Pons (tissue), 1 donor: ENCODE data around the gene DYNC1I2.

Experiments
- DNase-seq: peaks from one replicate; pipeline ENCODE4 v3.0.0-alpha.2; 2016; ENCODE audit warnings: low spot score

DYNC1I2 gene

DNA sequence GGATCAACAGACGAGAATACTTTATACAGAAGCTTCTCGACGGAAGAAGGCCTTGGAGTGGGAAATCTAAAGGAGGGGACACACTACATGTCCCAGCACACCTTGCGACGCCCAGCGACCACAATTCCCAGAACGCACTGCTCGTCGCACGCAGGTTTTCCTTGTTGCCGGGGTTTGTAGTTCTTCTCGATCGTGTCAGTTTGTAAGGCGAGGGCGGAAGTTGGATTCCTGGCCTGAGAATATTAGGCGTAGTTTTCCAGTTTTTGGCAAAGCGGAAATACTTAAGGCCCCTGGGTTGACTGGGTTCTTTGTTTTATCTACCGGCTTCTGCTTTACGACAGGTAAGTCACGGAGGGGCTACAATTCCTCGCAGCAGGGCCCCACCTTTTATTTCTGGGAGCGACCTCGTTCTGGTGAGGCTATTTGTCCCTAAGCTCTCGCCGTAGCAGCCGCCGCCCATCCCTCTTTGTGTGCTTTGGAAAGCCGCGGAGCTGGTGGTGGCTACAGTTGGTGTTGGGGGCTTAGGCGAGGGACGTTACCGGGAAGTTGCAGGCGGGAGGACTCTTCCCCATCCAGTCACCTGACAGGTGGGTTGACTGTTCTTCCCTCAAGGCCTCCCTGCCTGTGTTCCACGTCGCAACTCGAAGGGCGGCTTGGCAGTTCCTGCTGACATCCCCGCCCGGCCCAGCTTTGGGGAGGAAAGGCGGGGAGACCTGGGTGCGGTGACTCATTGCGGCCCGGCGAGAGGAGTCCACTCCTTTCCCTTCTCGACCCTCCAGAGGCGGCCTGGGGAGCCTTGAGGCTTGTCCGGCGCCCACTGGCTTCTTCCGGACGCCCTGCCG lies at the start of gene DYNC1I2:
DYNC1I2 (plus strand) TSS at position 183 of the 842 bp plus-strand sequence. CDS start 2,687 bp downstream, outside the sequence.
- peak; percentile 98 for DNase-seq

DNA sequence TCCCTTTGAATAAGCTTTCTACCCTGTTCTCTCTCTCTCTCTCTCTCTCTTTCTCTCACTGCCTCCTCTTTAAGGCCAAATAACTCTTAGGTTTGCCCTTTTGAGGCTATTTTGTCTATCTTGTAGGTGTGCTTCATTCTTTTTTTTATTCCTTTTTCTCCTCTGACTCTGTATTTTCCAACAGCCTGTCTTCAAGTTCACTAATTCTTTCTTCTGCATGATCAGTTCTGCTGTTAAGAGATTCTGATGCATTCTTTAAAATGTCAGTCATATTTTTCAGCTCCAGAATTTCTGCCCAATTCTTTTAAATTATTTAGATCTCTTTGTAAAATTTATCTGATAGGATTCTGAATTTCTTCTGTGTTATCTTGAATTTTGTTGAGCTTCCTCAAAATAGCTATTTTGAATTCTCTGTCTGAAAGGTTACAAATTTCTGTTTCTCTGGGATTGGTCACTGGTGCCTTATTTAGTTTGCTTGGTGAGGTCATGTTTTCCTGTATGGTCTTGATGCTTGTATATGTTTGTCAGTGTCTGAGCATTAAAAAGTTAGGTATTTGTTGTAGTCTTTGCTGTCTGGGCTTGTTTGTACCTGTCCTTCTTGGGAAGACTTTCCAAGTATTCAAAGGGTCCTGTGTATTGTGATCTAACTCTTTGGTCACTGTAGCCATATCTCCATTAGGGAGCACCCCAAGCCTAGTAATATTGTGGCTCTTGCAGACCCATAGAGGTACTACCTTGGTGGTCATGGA lies 35.4 kb upstream of the DYNC1I2 start:
- no peak for DNase-seq

- no peak for DNase-seq
Measured at GRCh38 chr2:171652416-171652785, 34.9 kb upstream of the DYNC1I2 start.

- DNase-seq: peak; percentile 41
Measured at GRCh38 chr2:171655586-171655985, 31.7 kb upstream of the DYNC1I2 start.

DNA sequence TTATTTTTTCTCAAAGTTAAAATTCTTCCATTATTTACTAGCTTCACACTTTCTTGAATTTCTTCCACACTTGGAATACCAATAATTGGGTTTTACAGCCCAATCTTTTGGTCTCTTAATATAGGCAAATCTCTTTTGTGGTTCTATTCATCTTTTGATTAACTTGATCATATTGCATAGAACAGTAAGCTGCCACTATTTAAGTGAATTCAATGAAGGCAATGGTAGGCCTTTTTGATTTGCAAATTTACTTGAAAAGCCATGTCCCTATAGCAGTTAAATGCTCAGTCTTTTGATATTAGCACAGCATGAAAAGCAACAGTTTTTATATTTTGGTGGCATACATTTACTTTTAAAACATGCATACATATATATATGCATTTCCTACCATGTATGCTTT lies 20.2 kb upstream of the DYNC1I2 start:
- no peak for DNase-seq

GRCh38 chr2:171668183-171668582 lies 19.1 kb upstream of the DYNC1I2 start:
- DNase-seq: peak; percentile 33

DNA sequence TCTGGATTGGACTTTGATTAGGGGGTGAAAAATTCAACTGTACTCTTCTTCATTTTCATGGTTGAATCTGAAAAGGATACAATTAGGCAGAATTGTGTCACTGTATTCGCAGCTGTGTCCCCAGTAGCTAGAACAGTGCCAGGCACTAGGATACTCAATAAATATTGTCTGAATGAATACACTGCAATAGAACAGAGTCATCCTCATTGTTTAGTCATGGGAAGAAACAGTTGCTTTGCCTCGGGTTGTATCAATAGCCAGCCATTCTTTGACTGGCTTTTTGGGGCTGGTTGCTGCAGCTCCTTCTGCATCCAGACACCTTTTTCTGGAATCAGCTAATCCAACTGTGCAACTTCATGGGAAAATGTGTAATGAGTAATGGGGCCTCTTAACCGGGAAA lies 18.1 kb upstream of the DYNC1I2 start:
- DNase-seq: peak; percentile 97

DNA sequence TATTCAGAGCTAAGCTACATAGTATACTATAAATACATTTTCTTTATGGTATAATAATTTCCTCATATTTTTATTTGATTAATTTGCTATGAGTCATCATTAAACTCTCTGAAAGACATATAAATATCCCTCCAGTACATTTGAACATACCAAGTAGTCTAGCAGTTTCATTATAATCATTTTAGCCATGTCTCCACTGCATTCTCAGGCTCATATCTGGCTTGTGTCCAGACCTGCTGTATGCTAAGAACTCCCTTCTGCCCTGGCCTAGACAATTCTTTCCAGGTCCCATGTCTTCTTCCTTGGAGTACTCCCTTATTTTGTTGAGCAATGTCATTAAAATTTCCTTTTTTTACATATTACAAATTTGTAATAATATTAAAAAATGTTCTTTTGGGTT lies 16.6 kb upstream of the DYNC1I2 start:
- DNase-seq: no peak

DNA sequence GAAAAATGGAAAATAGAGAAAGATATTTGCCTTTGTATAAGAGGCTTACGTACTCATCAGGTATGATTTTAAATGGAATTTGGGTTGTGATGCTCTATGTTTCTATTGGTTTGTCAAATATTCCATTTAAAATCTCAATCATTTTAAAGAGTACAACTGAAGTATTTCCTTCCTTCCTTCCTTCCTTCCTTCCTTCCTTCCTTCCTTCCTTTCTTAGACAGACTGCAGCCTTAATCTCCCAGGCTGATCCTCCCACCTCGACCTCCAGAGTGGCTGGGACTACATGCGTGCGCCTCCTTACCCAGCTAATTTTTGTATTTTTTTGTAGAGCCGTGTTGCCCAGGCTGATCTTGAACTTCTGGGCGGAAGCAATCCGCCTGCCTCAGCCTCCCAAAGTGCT lies 15.4 kb upstream of the DYNC1I2 start:
- DNase-seq: no peak

GRCh38 chr2:171673905-171674304 lies 13.4 kb upstream of the DYNC1I2 start:
- DNase-seq: no peak

GRCh38 chr2:171675810-171676345 lies 11.4 kb upstream of the DYNC1I2 start:
- DNase-seq: no peak

- DNase-seq: no peak
Measured at GRCh38 chr2:171678619-171679018, 8.7 kb upstream of the DYNC1I2 start.

DNA sequence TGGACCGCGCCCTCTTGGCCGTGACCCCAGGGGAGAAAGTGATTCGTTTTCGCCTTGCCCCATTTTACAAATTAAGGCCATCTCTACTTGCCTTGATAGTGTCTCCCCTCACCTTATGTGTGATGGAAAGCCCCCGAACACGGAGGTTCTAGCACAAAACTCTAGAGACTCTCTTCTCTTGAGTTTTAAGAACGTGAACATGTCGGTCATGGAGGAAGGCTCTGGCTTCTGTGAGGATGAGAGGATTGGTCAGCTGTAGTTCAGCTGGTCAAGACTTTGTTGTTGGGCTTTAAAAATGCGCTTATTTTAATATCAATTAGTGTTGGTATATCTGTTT lies 828 bp downstream of the DYNC1I2 start:
- DNase-seq: peak; percentile 55

DNA sequence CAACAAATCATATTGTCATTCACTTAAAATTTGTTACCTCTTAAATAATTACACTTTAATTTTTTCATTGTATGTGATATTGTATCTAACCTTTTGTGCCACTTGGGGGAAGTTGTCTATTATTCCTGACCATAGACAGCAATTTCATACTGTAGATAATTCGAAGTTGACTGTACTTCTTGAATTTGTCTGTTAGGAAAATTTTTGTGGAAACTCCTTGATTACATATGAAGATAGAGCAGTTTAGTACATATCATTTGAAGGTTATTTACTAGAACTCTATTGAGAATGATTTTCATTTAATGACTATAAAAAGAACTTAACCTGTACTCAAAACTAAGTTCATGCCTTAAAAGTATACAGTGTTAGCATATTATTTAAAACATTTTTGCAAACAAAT lies 5.1 kb downstream of the DYNC1I2 start:
- DNase-seq: no peak

DNA sequence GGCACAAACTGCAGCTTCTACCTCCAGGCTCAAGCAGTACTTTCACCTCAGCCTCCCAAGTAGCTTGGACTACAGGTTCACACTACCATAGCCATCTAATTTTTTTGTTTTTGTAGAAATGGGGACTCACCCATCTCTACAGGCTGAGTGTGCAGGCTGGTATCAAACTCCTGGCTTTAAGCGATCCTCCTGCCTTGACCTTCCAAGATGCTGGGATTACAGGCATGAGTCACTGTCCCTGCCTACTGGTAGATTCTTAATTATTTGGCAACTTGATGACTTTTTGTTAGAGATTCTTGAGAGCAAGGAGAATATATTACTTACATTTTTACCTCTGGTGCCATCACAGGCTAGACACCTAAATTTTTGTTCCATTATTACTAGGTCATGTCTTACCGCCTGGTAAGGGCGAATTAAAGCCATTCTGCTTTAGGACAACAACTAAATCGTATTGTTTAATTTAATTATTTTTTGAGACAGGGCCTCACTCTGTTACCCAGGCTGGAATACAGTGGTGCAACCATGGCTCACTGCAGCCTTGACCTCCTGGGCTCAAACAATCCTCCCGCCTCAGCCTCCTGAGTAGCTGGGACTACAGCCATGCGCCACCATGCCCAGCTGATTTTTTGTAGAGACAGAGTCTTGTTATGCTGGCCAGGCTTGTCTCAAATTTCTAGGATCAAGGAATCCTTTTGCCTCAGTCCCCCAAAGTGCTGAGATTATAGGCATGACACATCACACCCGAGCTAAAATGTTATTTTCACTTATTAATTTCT lies 15.7 kb downstream of the DYNC1I2 start:
- DNase-seq: no peak

DNA sequence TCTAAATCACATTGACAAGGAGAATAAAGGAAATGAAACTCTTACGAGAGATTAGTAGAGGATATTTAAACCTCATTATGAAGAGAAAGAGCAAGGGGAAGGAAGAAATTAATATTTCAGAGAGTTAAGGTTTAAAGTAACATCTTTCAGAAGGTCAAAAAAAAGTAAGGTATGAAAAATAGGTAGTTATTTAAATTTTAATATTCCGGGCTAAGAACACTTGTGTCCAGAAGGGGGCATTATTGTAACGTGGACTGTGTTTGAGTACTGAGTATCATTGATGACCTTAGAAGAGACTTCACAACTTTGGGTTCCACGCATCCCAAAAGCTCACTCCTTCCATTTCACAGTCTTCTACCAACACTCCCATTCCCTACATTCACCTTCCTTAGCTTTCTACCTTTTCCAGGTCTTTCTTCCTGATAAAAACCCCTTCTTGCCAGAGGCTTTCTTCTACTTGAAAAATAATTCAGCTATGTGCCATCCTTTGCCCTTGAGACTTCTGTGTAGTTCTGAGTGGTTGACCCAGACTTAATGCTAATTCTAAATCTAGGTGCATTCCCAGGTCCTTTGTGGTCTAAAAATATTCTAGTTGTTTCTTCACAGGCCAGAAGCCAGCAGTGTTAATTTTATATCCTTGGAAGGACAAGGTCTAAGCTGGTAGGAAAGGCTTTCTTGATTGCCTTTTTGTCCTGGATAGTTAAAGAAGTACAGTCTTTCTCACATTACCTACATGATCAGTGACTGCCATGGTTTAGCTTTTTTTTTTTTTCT lies 16.5 kb downstream of the DYNC1I2 start:
- DNase-seq: peak; percentile 56

DNA sequence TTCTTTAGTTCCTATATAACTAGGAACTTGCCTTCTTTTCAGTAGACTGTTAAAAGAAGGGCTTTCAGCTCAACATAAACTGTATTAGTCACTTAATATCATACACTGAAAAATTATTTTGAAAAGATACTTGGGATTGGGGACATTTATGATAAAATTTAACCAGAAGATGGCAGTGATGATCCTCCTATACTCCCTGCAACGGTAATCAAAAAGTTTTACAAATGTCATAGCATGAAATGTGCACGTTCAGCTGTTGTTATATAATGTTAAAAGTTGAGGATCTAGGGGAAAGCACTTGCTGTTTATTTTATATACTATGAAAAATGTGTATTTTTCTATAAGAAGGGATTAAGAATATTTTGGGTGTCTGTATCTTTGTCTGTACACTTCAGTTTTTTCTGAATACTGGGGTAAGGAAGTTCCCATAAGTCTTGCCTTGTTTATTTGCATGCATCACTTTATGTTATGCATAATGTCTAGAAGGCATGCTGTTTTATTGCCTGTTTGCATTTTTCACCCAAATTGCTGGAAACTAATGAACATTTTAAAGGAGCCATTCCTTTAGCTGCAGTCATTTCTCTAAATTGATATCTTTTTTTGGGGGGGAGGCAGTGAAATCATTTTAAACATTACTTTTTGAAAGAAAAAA lies 19.0 kb downstream of the DYNC1I2 start:
- DNase-seq: no peak

DNA sequence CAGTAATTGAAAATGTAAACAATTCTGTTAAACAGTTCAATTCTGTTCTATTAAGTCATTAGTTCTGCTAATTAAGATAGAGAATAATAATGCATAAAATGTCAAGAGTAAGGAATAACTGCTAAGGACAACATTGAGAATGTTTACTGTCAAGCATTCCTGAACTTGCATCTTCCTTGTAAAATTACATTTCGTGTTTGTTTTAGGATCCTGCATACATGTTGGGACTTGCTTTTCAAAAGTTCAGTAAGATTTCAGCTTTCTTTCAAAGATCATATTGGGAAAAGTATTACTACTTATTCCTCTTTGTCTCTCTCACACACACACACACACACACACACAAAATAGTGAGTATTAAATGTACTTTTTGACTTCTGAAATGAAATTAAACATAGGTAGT lies 20.5 kb downstream of the DYNC1I2 start:
- no peak for DNase-seq

- DNase-seq: no peak
Measured at GRCh38 chr2:171709011-171709685, 21.9 kb downstream of the DYNC1I2 start.

- DNase-seq: no peak
Measured at GRCh38 chr2:171711351-171711750, 24.1 kb downstream of the DYNC1I2 start.

DNA sequence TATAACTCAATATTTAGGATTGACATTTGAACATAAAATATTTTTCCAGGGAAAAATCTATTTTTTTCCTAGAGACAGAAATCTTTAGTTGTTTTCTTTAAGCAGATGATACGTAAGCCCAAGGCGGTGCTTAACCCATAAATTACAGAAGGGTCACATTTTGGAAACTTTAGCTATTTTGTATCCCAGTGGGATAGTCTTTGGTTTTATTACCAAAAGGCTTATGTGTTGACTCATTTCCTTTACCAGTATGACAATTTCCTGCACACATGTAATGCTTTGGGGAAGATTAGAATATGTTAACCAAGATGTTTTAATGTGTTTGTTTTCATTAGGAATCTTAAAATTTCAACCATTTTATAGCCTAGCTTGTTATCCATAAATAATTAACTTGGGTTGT lies 24.8 kb downstream of the DYNC1I2 start:
- DNase-seq: no peak
